Endothelial cell of umbilical vein (primary cell): Measurements from ENCODE around the gene CNTNAP4. TPM values are rescaled to one million over a fixed set of nuclear protein-coding genes. Genes with fewer than 3 reads are reported as not detected.

ENCODE experiments used
- BruUV-seq: library from RNA; stranded (reverse); fragments of 400-500 nt; replicated peaks from 2 replicates; lab custom pipeline; 2021; lab: Mats Ljungman, UMichigan
- CTCF ChIA-PET: fragments of 300-600, 350-600 bp; sonication (Branson Sonifier 250); formaldehyde crosslinking; loops from one replicate; lab custom pipeline; 2021; ENCODE audit warnings: antibody characterized with exemption, inconsistent platforms; lab: Charles Lee
- POLR2A ChIA-PET: fragments of 300-600, 350-600 bp; sonication (Branson Sonifier 250); formaldehyde crosslinking; loops from one replicate; lab custom pipeline; 2021; ENCODE audit warnings: antibody characterized with exemption, inconsistent platforms; lab: Charles Lee
- DNase-seq: peaks from one replicate; pipeline ENCODE4 v3.0.0-alpha.2; 2011; ENCODE audit warnings: low read depth, low spot score
- FAIRE-seq: peaks from 2 replicates; lab custom pipeline; 2011; peaks lifted over from hg19 to GRCh38; lab: Jason Lieb, UNC
- H2AFZ ChIP-seq: 2 replicates; pipeline ENCODE4 v1.6.0; 2012; ENCODE audit warnings: low read depth, low read length, control low read depth, inconsistent platforms
- H3K27ac ChIP-seq: 2 replicates; pipeline ENCODE4 v1.5.1; 2011; ENCODE audit warnings: low read depth, mild to moderate bottlenecking, control low read depth, low read length, moderate library complexity; ENCODE audit not compliant: insufficient read depth
- H3K27me3 ChIP-seq, 2 experiments: 2 replicates each; pipeline versions ENCODE4 v1.6.0 to v1.6.1; 2011; ENCODE audit warnings: low read length in 2 of 2, mixed read lengths in 1 of 2; ENCODE audit not compliant: control insufficient read depth in 2 of 2, insufficient read depth in 2 of 2
- H3K36me3 ChIP-seq, 2 experiments: 2 replicates in 1 of 2; 3 replicates in 1 of 2; pipeline ENCODE4 v1.5.1; 2011; ENCODE audit warnings: low read length in 2 of 2, mild to moderate bottlenecking in 1 of 2, moderate library complexity in 1 of 2; ENCODE audit not compliant: control insufficient read depth in 2 of 2, insufficient read depth in 2 of 2; ENCODE audit errors: extremely low read depth in 1 of 2
- H3K4me1 ChIP-seq: 3 replicates; pipeline ENCODE4 v1.5.1; 2011; ENCODE audit warnings: mild to moderate bottlenecking, low read length; ENCODE audit not compliant: control insufficient read depth, insufficient read depth; ENCODE audit errors: extremely low read depth
- H3K4me2 ChIP-seq: 2 replicates; pipeline ENCODE4 v1.6.1; 2011; ENCODE audit warnings: low read length, control low read depth, mixed read lengths; ENCODE audit not compliant: insufficient read depth
- H3K4me3 ChIP-seq, 3 experiments: fragments of 200-600 bp in 1 of 3; sonication (generic), shearing (Covaris generic) in 1 of 3; replicated peaks in 1 of 3; 2 replicates each; pipeline ENCODE4 v1.5.1; 2011 to 2016; ENCODE audit warnings: control low read depth in 3 of 3, low read length in 3 of 3, mild to moderate bottlenecking in 2 of 3, inconsistent platforms in 1 of 3, low read depth in 1 of 3, moderate library complexity in 1 of 3; ENCODE audit not compliant: insufficient read depth in 1 of 3
- H3K79me2 ChIP-seq: 2 replicates; pipeline ENCODE4 v1.6.0; 2012; ENCODE audit warnings: low read length, inconsistent platforms; ENCODE audit not compliant: control insufficient read depth, insufficient read depth
- H3K9ac ChIP-seq: replicated peaks from 2 replicates; pipeline ENCODE3; 2011; ENCODE audit warnings: low read length, control low read depth; ENCODE audit not compliant: insufficient read depth; ENCODE audit errors: extremely low read depth
- H3K9me1 ChIP-seq: replicated peaks from 3 replicates; pipeline ENCODE4 v1.6.0; 2011; ENCODE audit warnings: mild to moderate bottlenecking, low read length; ENCODE audit not compliant: control insufficient read depth, insufficient read depth; ENCODE audit errors: extremely low read depth
- H3K9me3 ChIP-seq: replicated peaks from 2 replicates; pipeline ENCODE4 v1.5.1; 2012; ENCODE audit warnings: low read length, inconsistent platforms; ENCODE audit not compliant: control insufficient read depth, insufficient read depth
- H4K20me1 ChIP-seq: replicated peaks from 2 replicates; pipeline ENCODE3; 2011; ENCODE audit warnings: mild to moderate bottlenecking, low read length; ENCODE audit not compliant: control insufficient read depth, insufficient read depth; ENCODE audit errors: extremely low read depth
- CTCF ChIP-seq, 2 donors: IDR thresholded peaks; 1 replicate in 1 of 2; 2 replicates in 1 of 2; pipeline ENCODE4 v1.5.1; 2011; ENCODE audit warnings: low read length in 2 of 2, mild to moderate bottlenecking in 2 of 2, moderate library complexity in 2 of 2, control low read depth in 1 of 2, inconsistent platforms in 1 of 2, low read depth in 1 of 2; ENCODE audit not compliant: insufficient read depth in 1 of 2; ENCODE audit errors: extremely low read depth in 1 of 2
- EZH2 ChIP-seq: IDR thresholded peaks from 2 replicates; pipeline ENCODE4 v1.6.1; 2012; ENCODE audit warnings: borderline replicate concordance, low read depth, mild to moderate bottlenecking, moderate library complexity, low read length, inconsistent platforms; ENCODE audit not compliant: severe bottlenecking
- FOS ChIP-seq: IDR thresholded peaks from 2 replicates; pipeline ENCODE4 v1.6.1; 2011; ENCODE audit warnings: mild to moderate bottlenecking, low read length, moderate library complexity, borderline replicate concordance; ENCODE audit not compliant: insufficient read depth
- GATA2 ChIP-seq: IDR thresholded peaks from 2 replicates; pipeline ENCODE4 v1.7.0; 2011; ENCODE audit warnings: low read depth, mild to moderate bottlenecking, moderate library complexity, mixed read lengths, low read length; ENCODE audit not compliant: insufficient read length, insufficient read depth
- JUN ChIP-seq: IDR thresholded peaks from 2 replicates; pipeline ENCODE4 v1.6.1; 2011; ENCODE audit warnings: borderline replicate concordance, low read depth; ENCODE audit not compliant: insufficient read length, insufficient read depth
- MAX ChIP-seq: IDR thresholded peaks from 2 replicates; pipeline ENCODE4 v1.6.1; 2011; ENCODE audit not compliant: insufficient read depth, insufficient read length
- MYC ChIP-seq: IDR thresholded peaks from one replicate; pipeline ENCODE4 v1.6.1; 2011; ENCODE audit warnings: mild to moderate bottlenecking, low read depth, low read length
- POLR2A ChIP-seq: IDR thresholded peaks from 2 replicates; pipeline ENCODE4 v1.6.1; 2012; ENCODE audit warnings: low read depth, mild to moderate bottlenecking, control low read depth, low read length
- POLR2AphosphoS5 ChIP-seq: IDR thresholded peaks from 2 replicates; pipeline ENCODE4 v1.6.1; 2012; ENCODE audit warnings: low read depth, mild to moderate bottlenecking, control low read depth, low read length, moderate library complexity; ENCODE audit not compliant: insufficient read depth
- dilution Hi-C: fragments of 300-500 bp; cut with MboI; formaldehyde crosslinking; loops from one replicate; pipeline ENCODE4 v1.15.0; 2019; ENCODE audit warnings: low sequenced_read_pairs; ENCODE audit not compliant: extremely low pct_ligation_motif_present
- intact Hi-C: fragments of 100-400 bp; cut with micrococcal nuclease; formaldehyde crosslinking; loops from one replicate; pipeline ENCODE4 v1.10.0; 2022
- polyA plus RNA-seq, 4 experiments: library from polyadenylated mRNA; depleted of rRNA in 3 of 4; stranded (reverse) in 3 of 4; unstranded in 1 of 4; fragments of >200 nt; gene quantifications; 2 replicates each; pipeline versions ENCODE4 v1.2.1 to v1.2.3, GENCODE V29; 2011 to 2012; ENCODE audit warnings: missing spikeins in 1 of 4
- total RNA-seq: library from RNA; stranded (reverse); gene quantifications from 2 replicates; pipeline ENCODE4 v1.2.3, GENCODE V29; 2021

The CNTNAP4 gene
- total and polyA plus RNA-seq, 2 donors (not counting 3 experiments of a cell fraction or from before 2014, with no cell fraction given) = not detected

GRCh38 chr16:76389126-76389525 is 111.9 kb downstream of the CNTNAP4 start:
- Histone ChIP-seq H3K27me3 (no peaks in the 10 kb centered on the region), H3K4me3 (no peak overlapping the region), H3K36me3 (no peaks in the 10 kb centered on the region), H3K27ac (no peak overlapping the region), H3K9me1 (no peaks in the 10 kb centered on the region), H3K9me3 (peaks cover 6% of the 10 kb centered on the region), H3K4me1 (no peaks in the 10 kb centered on the region), H4K20me1 (no peaks in the 10 kb centered on the region), H3K79me2 (no peaks in the 10 kb centered on the region), H3K4me2 (no peak overlapping the region), H2AFZ (no peak overlapping the region), H3K9ac (no peak overlapping the region)
- dilution Hi-C loops = no loop called here
- TF ChIP-seq GATA2 = no peak
- no peak for TF ChIP-seq MYC
- no peak for TF ChIP-seq CTCF (IDR thresholded peaks at IDR 0.05; ENCODE audit: extremely low read depth in 1 of 2, insufficient read depth in 1 of 2, low read depth in 1 of 2, low read length in 2 of 2)
- no peak for TF ChIP-seq POLR2AphosphoS5
- no peak for TF ChIP-seq EZH2
- no peak for TF ChIP-seq MAX
- no peak for TF ChIP-seq FOS
- no peak for TF ChIP-seq POLR2A
- no peak for TF ChIP-seq JUN
- FAIRE-seq (no peak), DNase-seq (no peak)
- ChIA-PET CTCF (no interaction called here), POLR2A (no interaction called here)
- BruUV-seq = no TSS peak
- intact Hi-C loops = no loop called here
